Cardiac muscle cell (in vitro differentiated cells and primary cell): ENCODE measurements around the gene ARHGEF28. TPM values are rescaled to one million over a fixed set of nuclear protein-coding genes. Genes with fewer than 3 reads are reported as not detected.

ENCODE experiments used
- DNase-seq, 2 donors: peaks; one replicate each; pipeline versions ENCODE4 v3.0.0 to v3.0.0-alpha.2; 2010 to 2017; ENCODE audit warnings: low read depth in 1 of 2, low spot score in 1 of 2
- H3K27ac ChIP-seq: fragments of 200-600 bp; sonication (generic); 2 replicates; pipeline ENCODE4 v1.5.1; 2016
- H3K27me3 ChIP-seq: fragments of 200-600 bp; sonication (generic); 2 replicates; pipeline ENCODE4 v1.6.0; 2016; ENCODE audit warnings: control low read depth
- H3K36me3 ChIP-seq: fragments of 200-600 bp; sonication (generic); 2 replicates; pipeline ENCODE4 v1.5.1; 2016; ENCODE audit warnings: control low read depth
- H3K4me1 ChIP-seq: fragments of 200-600 bp; sonication (generic); 2 replicates; pipeline ENCODE4 v1.8.1; 2017; ENCODE audit warnings: low read depth, mild to moderate bottlenecking, mixed run types
- H3K4me3 ChIP-seq: fragments of 200-600 bp; sonication (generic); 2 replicates; pipeline ENCODE4 v1.5.1; 2016; ENCODE audit warnings: mild to moderate bottlenecking
- H3K9me3 ChIP-seq: fragments of 200-600 bp; sonication (generic); 2 replicates; pipeline ENCODE4 v1.5.1; 2017; ENCODE audit warnings: low read depth, mild to moderate bottlenecking, control low read depth
- polyA plus RNA-seq: library from polyadenylated mRNA; unstranded; fragments of >200 nt; fragmentation: Nextera tagmentation; extraction: Ambion mirVana; gene quantifications from 2 replicates; pipeline ENCODE4 v1.2.1, GENCODE V29; 2016
- total RNA-seq: library from RNA; depleted of rRNA; stranded (reverse); fragments of >200 nt; gene quantifications from 2 replicates; pipeline ENCODE4 v1.2.3, GENCODE V29; 2016
- TF ChIP-seq, protein P1 (sequence below): IDR thresholded peaks from 2 replicates; pipeline ENCODE4 v1.5.1; 2012; ENCODE audit warnings: low read depth, mild to moderate bottlenecking, low read length

Gene ARHGEF28
- total and polyA plus RNA-seq, 2 experiments from 2014 or later: 0.30 TPM; not detected in 1

DNA sequence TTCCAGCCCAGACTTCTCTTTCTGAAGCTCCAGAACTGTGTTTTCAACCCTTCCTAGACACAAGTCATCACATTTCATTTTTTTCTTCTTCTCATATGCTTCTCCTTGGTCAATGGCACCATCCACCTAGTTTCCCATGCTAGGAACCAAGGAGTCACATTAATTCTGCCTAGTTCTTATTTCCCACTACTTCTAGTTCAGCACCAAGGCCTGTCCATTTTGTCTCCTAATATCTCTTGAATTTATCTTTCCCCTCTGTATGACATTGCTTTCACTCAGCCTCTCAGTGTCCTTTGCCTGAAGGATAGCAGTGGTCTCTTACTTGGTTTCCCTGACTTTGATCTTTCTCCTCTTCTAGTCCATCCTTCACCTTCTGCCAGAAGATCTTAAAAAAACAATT, 38.8 kb downstream of the ARHGEF28 start:
- TF ChIP-seq, protein P1, sequence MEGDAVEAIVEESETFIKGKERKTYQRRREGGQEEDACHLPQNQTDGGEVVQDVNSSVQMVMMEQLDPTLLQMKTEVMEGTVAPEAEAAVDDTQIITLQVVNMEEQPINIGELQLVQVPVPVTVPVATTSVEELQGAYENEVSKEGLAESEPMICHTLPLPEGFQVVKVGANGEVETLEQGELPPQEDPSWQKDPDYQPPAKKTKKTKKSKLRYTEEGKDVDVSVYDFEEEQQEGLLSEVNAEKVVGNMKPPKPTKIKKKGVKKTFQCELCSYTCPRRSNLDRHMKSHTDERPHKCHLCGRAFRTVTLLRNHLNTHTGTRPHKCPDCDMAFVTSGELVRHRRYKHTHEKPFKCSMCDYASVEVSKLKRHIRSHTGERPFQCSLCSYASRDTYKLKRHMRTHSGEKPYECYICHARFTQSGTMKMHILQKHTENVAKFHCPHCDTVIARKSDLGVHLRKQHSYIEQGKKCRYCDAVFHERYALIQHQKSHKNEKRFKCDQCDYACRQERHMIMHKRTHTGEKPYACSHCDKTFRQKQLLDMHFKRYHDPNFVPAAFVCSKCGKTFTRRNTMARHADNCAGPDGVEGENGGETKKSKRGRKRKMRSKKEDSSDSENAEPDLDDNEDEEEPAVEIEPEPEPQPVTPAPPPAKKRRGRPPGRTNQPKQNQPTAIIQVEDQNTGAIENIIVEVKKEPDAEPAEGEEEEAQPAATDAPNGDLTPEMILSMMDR: no peak

GRCh38 chr5:73666891-73667290, 40.9 kb downstream of the ARHGEF28 start:
- TF ChIP-seq, protein P1: no peak
- no peaks in the 10 kb centered on the region for H3K9me3 ChIP-seq

More for the DNA sequence above, 38.8 kb downstream of the ARHGEF28 start:
- Histone ChIP-seq H3K27ac (no peak overlapping the region), H3K4me1 (no peaks in the 10 kb centered on the region), H3K27me3 (peaks cover 71% of the 10 kb centered on the region), H3K36me3 (no peaks in the 10 kb centered on the region), H3K4me3 (no peak overlapping the region), H3K9me3 (no peaks in the 10 kb centered on the region)
- no peak for DNase-seq

GRCh38 chr5:73668017-73668416, 42.0 kb downstream of the ARHGEF28 start:
- Histone ChIP-seq H3K27me3 (peaks cover 55% of the 10 kb centered on the region), H3K9me3 (no peaks in the 10 kb centered on the region), H3K27ac (no peak overlapping the region), H3K4me3 (no peak overlapping the region), H3K36me3 (no peaks in the 10 kb centered on the region), H3K4me1 (peaks cover 15% of the 10 kb centered on the region)
- no peak for DNase-seq
- TF ChIP-seq, protein P1: no peak

More at GRCh38 chr5:73666891-73667290, 40.9 kb downstream of the ARHGEF28 start:
- no peak for DNase-seq
- H3K4me1 ChIP-seq: peaks cover 4% of the 10 kb centered on the region
- no peak overlapping the region for H3K27ac ChIP-seq
- peaks cover 65% of the 10 kb centered on the region for H3K27me3 ChIP-seq
- H3K36me3 ChIP-seq: no peaks in the 10 kb centered on the region
- H3K4me3 ChIP-seq: no peak overlapping the region

DNA sequence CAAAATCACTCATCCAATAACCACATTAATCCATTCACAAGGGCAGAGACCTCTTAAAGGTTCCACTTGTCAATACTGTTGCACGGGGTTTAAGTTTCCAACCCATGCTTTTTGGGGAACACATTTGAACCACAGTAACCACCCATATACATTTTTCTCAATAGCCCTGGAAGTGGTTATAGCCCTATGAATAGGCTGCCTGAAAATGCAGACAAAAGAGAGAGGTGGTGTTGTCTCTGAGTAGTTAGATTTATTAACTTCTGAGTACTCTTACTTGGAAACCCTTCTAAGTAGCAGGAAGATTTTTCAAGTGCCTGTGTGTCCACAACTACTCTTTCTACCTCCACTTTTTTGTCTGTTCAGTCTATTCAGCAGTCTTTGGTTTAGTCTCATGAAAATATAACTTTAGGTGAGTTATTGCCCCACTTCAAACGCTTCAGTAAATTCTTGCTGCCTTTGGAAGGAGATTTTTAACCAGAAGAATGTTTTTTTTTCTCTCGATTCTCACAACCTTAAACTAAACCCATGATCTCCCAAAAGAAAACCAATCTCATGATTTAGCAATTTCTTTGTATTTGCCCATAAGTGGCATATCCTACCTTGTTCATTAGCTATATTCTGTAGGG, 42.6 kb downstream of the ARHGEF28 start:
- no peaks in the 10 kb centered on the region for H3K9me3 ChIP-seq
- no peak for DNase-seq
- H3K27me3 ChIP-seq: peaks cover 49% of the 10 kb centered on the region
- no peak overlapping the region for H3K27ac ChIP-seq
- no peaks in the 10 kb centered on the region for H3K36me3 ChIP-seq
- TF ChIP-seq, protein P1: no peak
- H3K4me3 ChIP-seq: no peak overlapping the region
- peaks cover 18% of the 10 kb centered on the region for H3K4me1 ChIP-seq

GRCh38 chr5:73670731-73671130, 44.7 kb downstream of the ARHGEF28 start:
- Histone ChIP-seq H3K27me3 (peaks cover 30% of the 10 kb centered on the region), H3K36me3 (no peaks in the 10 kb centered on the region), H3K4me1 (peaks cover 18% of the 10 kb centered on the region), H3K9me3 (no peaks in the 10 kb centered on the region), H3K4me3 (no peak overlapping the region), H3K27ac (no peak overlapping the region)
- TF ChIP-seq, protein P1: no peak
- no peak for DNase-seq
